B cell (primary cell): ENCODE data around the gene TNFRSF1A. TPM values are rescaled to one million over a fixed set of nuclear protein-coding genes. Genes with fewer than 3 reads are reported as not detected.

ENCODE experiments used
- ATAC-seq: fragments of 200-7000 bp; cut with Tn5 transposase; one replicate; pipeline ENCODE4 v1.10.0; 2021; ENCODE audit warnings: low read depth, mild to moderate bottlenecking, moderate number of reproducible peaks, moderate library complexity
- CTCF ChIA-PET: fragments of 350-600 bp; sonication (Branson Sonifier 250); formaldehyde crosslinking; loops from one replicate; lab custom pipeline; 2021; ENCODE audit warnings: antibody characterized with exemption, inconsistent platforms; lab: Charles Lee
- POLR2A ChIA-PET: fragments of 350-600 bp; sonication (Branson Sonifier 250); formaldehyde crosslinking; loops from one replicate; lab custom pipeline; 2021; ENCODE audit warnings: antibody characterized with exemption; lab: Charles Lee
- DNase-seq: peaks from one replicate; pipeline ENCODE4 v3.0.0; 2013
- H2AFZ ChIP-seq: 2 replicates; pipeline ENCODE4 v1.6.1; 2012; ENCODE audit warnings: mild to moderate bottlenecking, low read depth, low read length; ENCODE audit not compliant: insufficient read depth, poor library complexity, severe bottlenecking
- H3K27ac ChIP-seq, 2 donors: 1 replicate in 1 of 2; 2 replicates in 1 of 2; pipeline ENCODE4 v1.5.1; 2012 to 2013; ENCODE audit warnings: low read length in 2 of 2, mild to moderate bottlenecking in 2 of 2, moderate library complexity in 1 of 2
- H3K27me3 ChIP-seq, 4 experiments: fragments of 200-600 bp in 1 of 4; sonication (generic) in 1 of 4; replicated peaks in 1 of 4; 1 replicate in 2 of 4; 2 replicates in 2 of 4; pipeline versions ENCODE4 v1.6.1 to v1.7.0; 2013 to 2016; ENCODE audit warnings: low read length in 3 of 4, mild to moderate bottlenecking in 2 of 4, mixed read lengths in 1 of 4, moderate library complexity in 1 of 4; ENCODE audit not compliant: insufficient read depth in 4 of 4, control insufficient read depth in 3 of 4; ENCODE audit errors: control extremely low read depth in 1 of 4
- H3K36me3 ChIP-seq, 2 experiments: replicated peaks in 1 of 2; 1 replicate in 1 of 2; 2 replicates in 1 of 2; pipeline versions ENCODE4 v1.6.1 to v1.7.1; 2013; ENCODE audit warnings: low read length in 1 of 2; ENCODE audit not compliant: insufficient read depth in 2 of 2, control insufficient read depth in 1 of 2; ENCODE audit errors: control extremely low read depth in 1 of 2, extremely low read depth in 1 of 2
- H3K4me1 ChIP-seq, 2 donors: fragments of 200-600 bp in 1 of 2; sonication (generic) in 1 of 2; 1 replicate in 1 of 2; 2 replicates in 1 of 2; pipeline versions ENCODE4 v1.5.1 to v1.6.1; 2013 to 2017; ENCODE audit warnings: low read length in 2 of 2; ENCODE audit not compliant: control insufficient read depth in 2 of 2, insufficient read depth in 2 of 2
- H3K4me2 ChIP-seq: replicated peaks from 2 replicates; pipeline ENCODE3; 2012; ENCODE audit warnings: mild to moderate bottlenecking, low read depth, low read length; ENCODE audit not compliant: poor library complexity, severe bottlenecking
- H3K4me3 ChIP-seq, 5 experiments: fragments of 200-600 bp in 1 of 5; sonication (generic) in 1 of 5; 1 replicate in 3 of 5; 2 replicates in 2 of 5; pipeline versions ENCODE4 v1.5.1 to v1.7.0; 2011 to 2016; ENCODE audit warnings: low read length in 4 of 5, mild to moderate bottlenecking in 4 of 5, low read depth in 2 of 5, control low read depth in 1 of 5, moderate library complexity in 1 of 5; ENCODE audit not compliant: insufficient read depth in 1 of 5; ENCODE audit errors: control extremely low read depth in 1 of 5, extremely low read depth in 1 of 5
- H3K79me2 ChIP-seq: fragments of 200-600 bp; sonication (generic); one replicate; pipeline ENCODE4 v1.6.0; 2016; ENCODE audit warnings: low read length; ENCODE audit not compliant: control insufficient read depth, insufficient read depth
- H3K9ac ChIP-seq: fragments of 200-600 bp; sonication (generic); 2 replicates; pipeline ENCODE4 v1.6.1; 2017; ENCODE audit warnings: mild to moderate bottlenecking, low read length, moderate library complexity
- H3K9me3 ChIP-seq, 3 donors: one replicate each; pipeline versions ENCODE4 v1.6.1 to v1.7.1; 2013; ENCODE audit warnings: low read length in 2 of 3; ENCODE audit not compliant: control insufficient read depth in 2 of 3, insufficient read depth in 1 of 3; ENCODE audit errors: control extremely low read depth in 1 of 3
- H4K20me1 ChIP-seq: 2 replicates; pipeline ENCODE4 v1.6.0; 2012; ENCODE audit warnings: mild to moderate bottlenecking, low read length; ENCODE audit not compliant: insufficient read depth, control insufficient read depth, poor library complexity, severe bottlenecking
- H3K27ac Mint-ChIP-seq: one replicate; pipeline ENCODE4 v1.8.0; 2021; ENCODE audit warnings: mixed read lengths
- H3K27me3 Mint-ChIP-seq: one replicate; pipeline ENCODE4 v1.8.0; 2021; ENCODE audit warnings: mixed read lengths
- H3K4me1 Mint-ChIP-seq: one replicate; pipeline ENCODE4 v1.8.0; 2021; ENCODE audit warnings: mixed read lengths
- H3K4me3 Mint-ChIP-seq: one replicate; pipeline ENCODE4 v1.8.0; 2021; ENCODE audit warnings: mixed read lengths
- H3K9me3 Mint-ChIP-seq: one replicate; pipeline ENCODE4 v1.8.0; 2022; ENCODE audit warnings: mixed read lengths; ENCODE audit not compliant: insufficient read depth
- EZH2 ChIP-seq: IDR thresholded peaks from 2 replicates; pipeline ENCODE4 v1.6.1; 2012; ENCODE audit warnings: borderline replicate concordance, low read depth, mild to moderate bottlenecking, moderate library complexity, low read length; ENCODE audit not compliant: insufficient read depth, poor library complexity, severe bottlenecking
- WGBS: methylation state at CpG from one replicate; pipeline ENCODE4 v1.1.5; 2013; ENCODE audit warnings: missing lambda C conversion rate; ENCODE audit not compliant: insufficient coverage; 5-methylcytosine and 5-hydroxymethylcytosine counted together
- intact Hi-C: fragments of 100-400 bp; cut with micrococcal nuclease; formaldehyde crosslinking; loops from one replicate; pipeline ENCODE4 v1.10.0; 2022
- polyA plus RNA-seq: library from polyadenylated mRNA; depleted of rRNA; stranded (reverse); fragments of >200 nt; gene quantifications from 2 replicates; pipeline ENCODE4 v1.2.3, GENCODE V29; 2012
- total RNA-seq, 2 donors: library from RNA; stranded (reverse); fragments of 120-200 nt in 1 of 2; gene quantifications; 1 replicate in 1 of 2; 2 replicates in 1 of 2; pipeline versions ENCODE4 v1.2.3 to v1.2.4, GENCODE V29; 2013 to 2022
- TF ChIP-seq, protein P1 (sequence below): fragments of 200-600 bp; IDR thresholded peaks from one replicate; pipeline ENCODE4 v1.8.0; 2022; ENCODE audit warnings: antibody characterized with exemption, mild to moderate bottlenecking

Gene TNFRSF1A
- total and polyA plus RNA-seq, 2 donors (not counting 1 experiment from before 2014, with no cell fraction given), result 0.59 to 1.6 TPM

DNA sequence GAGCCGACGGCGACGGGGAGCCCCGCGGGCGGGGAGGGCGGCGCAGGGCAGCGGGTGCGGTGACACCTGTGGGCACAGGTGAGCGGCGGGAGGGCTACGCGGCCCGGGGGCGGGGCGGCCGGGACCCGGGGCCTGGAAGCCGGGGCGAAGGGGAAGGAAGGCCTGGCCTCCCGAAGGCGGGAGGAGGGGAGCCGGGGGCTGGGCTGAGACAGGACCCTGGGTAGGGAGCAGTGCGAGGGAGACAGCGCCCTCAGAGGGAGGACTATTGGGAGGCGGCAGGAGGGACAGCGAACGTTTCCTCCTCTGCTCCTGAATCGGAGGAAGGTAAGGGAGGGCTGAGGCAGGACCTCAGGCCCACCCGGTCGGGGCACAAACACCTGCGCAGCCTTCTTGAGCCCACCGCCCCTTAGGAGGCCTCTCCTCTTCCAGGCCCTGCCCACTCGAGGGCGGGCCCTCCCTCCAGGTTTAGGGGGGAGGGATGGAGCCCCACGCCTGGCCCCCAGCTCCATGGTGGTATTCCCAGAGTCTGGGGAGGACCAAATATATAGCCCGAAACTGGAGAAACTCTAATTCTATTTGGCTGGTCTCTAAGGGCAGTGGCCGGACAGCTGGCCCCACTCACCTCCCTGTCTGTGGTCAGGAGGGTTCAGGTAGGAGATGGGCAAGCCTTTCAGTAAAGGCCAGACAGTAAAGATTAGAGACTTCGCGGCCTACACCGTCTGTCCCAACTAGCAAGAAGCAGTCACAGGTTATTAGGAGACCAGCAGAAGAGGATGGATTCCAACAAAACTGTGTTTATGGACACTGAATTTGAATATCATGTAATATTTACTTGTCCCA, 30.9 kb downstream of the TNFRSF1A start:
- H3K4me3 Mint-ChIP-seq, result peak overlapping the region; percentile 13
- ATAC-seq, result no peak
- Histone ChIP-seq H3K9me3 (peaks cover 0 to 6% (median 0%) of the 10 kb centered on the region in 3 donors), H3K4me1 (peaks cover 10 to 13% of the 10 kb centered on the region in 2 donors), H3K27me3 (peaks cover 0 to 70% (median 18%) of the 10 kb centered on the region in 4 experiments), H3K4me2 (peak overlapping the region; percentile 77), H2AFZ (no peak overlapping the region), H3K36me3 (no peaks in the 10 kb centered on the region), H3K79me2 (no peaks in the 10 kb centered on the region), H3K4me3 (no peak overlapping the region), H3K9ac (peak overlapping the region; percentile 32), H3K27ac (no peak overlapping the region), H4K20me1 (no peaks in the 10 kb centered on the region)
- no peak overlapping the region for H3K27ac Mint-ChIP-seq
- intact Hi-C loops, result no loop called here
- H3K4me1 Mint-ChIP-seq, result no peaks in the 10 kb centered on the region
- TF ChIP-seq EZH2, result no peak
- TF ChIP-seq, protein P1, sequence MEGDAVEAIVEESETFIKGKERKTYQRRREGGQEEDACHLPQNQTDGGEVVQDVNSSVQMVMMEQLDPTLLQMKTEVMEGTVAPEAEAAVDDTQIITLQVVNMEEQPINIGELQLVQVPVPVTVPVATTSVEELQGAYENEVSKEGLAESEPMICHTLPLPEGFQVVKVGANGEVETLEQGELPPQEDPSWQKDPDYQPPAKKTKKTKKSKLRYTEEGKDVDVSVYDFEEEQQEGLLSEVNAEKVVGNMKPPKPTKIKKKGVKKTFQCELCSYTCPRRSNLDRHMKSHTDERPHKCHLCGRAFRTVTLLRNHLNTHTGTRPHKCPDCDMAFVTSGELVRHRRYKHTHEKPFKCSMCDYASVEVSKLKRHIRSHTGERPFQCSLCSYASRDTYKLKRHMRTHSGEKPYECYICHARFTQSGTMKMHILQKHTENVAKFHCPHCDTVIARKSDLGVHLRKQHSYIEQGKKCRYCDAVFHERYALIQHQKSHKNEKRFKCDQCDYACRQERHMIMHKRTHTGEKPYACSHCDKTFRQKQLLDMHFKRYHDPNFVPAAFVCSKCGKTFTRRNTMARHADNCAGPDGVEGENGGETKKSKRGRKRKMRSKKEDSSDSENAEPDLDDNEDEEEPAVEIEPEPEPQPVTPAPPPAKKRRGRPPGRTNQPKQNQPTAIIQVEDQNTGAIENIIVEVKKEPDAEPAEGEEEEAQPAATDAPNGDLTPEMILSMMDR, result no peak
- WGBS, result 18% methylated on average over 38 of the region's 43 CpGs
- no peak for DNase-seq
- H3K27me3 Mint-ChIP-seq, result peaks cover 58% of the 10 kb centered on the region
- POLR2A ChIA-PET, result no interaction called here
- no peaks in the 10 kb centered on the region for H3K9me3 Mint-ChIP-seq
- CTCF ChIA-PET, result no interaction called here

DNA sequence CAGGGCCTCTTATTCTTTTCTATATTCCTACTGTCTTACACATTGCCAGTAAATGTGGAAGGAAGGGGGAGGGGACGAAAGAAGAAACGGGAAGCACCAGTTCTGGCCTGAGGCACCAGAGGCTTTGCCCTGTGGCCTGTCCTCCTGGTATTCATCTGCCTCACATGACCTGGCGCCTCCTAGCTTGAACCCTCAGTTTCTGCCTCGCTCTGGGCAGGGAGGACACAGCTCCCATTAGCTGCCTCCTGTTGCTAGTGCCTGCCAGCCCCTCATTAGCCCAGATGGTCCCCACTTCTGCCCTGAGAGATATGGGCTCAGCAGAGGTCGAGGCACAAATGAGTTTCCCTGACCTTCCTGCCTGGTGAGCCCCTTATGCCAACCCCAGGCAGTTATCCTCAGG, 34.3 kb downstream of the TNFRSF1A start:
- DNase-seq (no peak), ATAC-seq (no peak)
- Mint-ChIP-seq H3K4me1 (no peaks in the 10 kb centered on the region), H3K27ac (no peak overlapping the region), H3K9me3 (no peaks in the 10 kb centered on the region), H3K4me3 (no peak overlapping the region), H3K27me3 (peaks cover 57% of the 10 kb centered on the region)
- H3K4me1 ChIP-seq, result peaks cover 10 to 13% of the 10 kb centered on the region in 2 donors
- no peaks in the 10 kb centered on the region for H3K36me3 ChIP-seq
- H4K20me1 ChIP-seq, result no peaks in the 10 kb centered on the region
- H3K79me2 ChIP-seq, result no peaks in the 10 kb centered on the region
- H3K27me3 ChIP-seq, result peaks cover 0 to 84% (median 19%) of the 10 kb centered on the region in 4 experiments
- TF ChIP-seq EZH2, result no peak
- TF ChIP-seq, protein P1, result no peak
- H2AFZ ChIP-seq, result no peak overlapping the region
- 32% methylated on average over 5 of the region's 5 CpGs for WGBS
- H3K4me2 ChIP-seq, result no peak overlapping the region
- ChIA-PET POLR2A (interaction anchor here (0.5 kb wide), 1 partner anchor 13 kb away, joined by 4 read pairs; no protein-coding TSS in a partner anchor), CTCF (interaction anchor here (2.0 kb wide), 1 partner anchor 22 kb away, joined by 6 read pairs; no protein-coding TSS in a partner anchor)
- intact Hi-C loops, result no loop called here
- H3K9me3 ChIP-seq, result peaks cover 0 to 6% (median 0%) of the 10 kb centered on the region in 3 donors
- H3K4me3 ChIP-seq, result no peak overlapping the region
- H3K27ac ChIP-seq, result no peak overlapping the region
- H3K9ac ChIP-seq, result no peak overlapping the region
